ENCODE data around the gene TET2. TPM values are rescaled to one million over a fixed set of nuclear protein-coding genes. Genes with fewer than 3 reads are reported as not detected.
A peak's percentile ranks its signal among the peaks of the same experiment; 100 is the strongest.

The TET2 gene
- 20.9 TPM for total RNA-seq

DNA sequence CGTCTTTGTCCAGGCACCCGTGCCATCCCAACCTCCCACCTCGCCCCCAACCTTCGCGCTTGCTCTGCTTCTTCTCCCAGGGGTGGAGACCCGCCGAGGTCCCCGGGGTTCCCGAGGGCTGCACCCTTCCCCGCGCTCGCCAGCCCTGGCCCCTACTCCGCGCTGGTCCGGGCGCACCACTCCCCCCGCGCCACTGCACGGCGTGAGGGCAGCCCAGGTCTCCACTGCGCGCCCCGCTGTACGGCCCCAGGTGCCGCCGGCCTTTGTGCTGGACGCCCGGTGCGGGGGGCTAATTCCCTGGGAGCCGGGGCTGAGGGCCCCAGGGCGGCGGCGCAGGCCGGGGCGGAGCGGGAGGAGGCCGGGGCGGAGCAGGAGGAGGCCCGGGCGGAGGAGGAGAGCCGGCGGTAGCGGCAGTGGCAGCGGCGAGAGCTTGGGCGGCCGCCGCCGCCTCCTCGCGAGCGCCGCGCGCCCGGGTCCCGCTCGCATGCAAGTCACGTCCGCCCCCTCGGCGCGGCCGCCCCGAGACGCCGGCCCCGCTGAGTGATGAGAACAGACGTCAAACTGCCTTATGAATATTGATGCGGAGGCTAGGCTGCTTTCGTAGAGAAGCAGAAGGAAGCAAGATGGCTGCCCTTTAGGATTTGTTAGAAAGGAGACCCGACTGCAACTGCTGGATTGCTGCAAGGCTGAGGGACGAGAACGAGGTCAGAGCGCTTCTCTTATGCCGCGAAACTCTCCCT is at the start of gene TET2:
Gene TET2, plus strand, starts transcription at position 601 of the 740 bp plus-strand sequence. CDS start 87,067 bp downstream, outside the sequence.
- H3K9ac ChIP-seq (ENCODE audit: low read depth in 1 of 3, low read length in 3 of 3): peak within 1 kb of the TSS; percentile 96 to 100 (median 97)
- peaks cover 3 to 16% (median 13%) of the 10 kb centered on the region in 3 donors for H3K4me1 ChIP-seq (ENCODE audit: control insufficient read depth in 3 of 3, insufficient read depth in 3 of 3, low read length in 3 of 3)
- peak within 1 kb of the TSS; percentile 89 for H3K27ac ChIP-seq (ENCODE audit: low read depth, low read length)

GRCh38 chr4:105102016-105102415 is 44.7 kb upstream of the TET2 start:
- H3K4me3 ChIP-seq (ENCODE audit: low read length in 3 of 3): no peak overlapping the region
- peaks cover 0 to 4% (median 2%) of the 10 kb centered on the region in 3 donors for H3K4me1 ChIP-seq (ENCODE audit: control insufficient read depth in 3 of 3, insufficient read depth in 3 of 3, low read length in 3 of 3)
- no peak overlapping the region for H3K9ac ChIP-seq (ENCODE audit: low read depth in 1 of 3, low read length in 3 of 3)
- no peaks in the 10 kb centered on the region for H3K27me3 ChIP-seq (ENCODE audit: control insufficient read depth in 3 of 3, insufficient read depth in 3 of 3, low read length in 3 of 3)
- no peaks in the 10 kb centered on the region for H3K9me3 ChIP-seq (ENCODE audit: control insufficient read depth in 3 of 3, low read length in 3 of 3)
- H3K36me3 ChIP-seq (ENCODE audit: control insufficient read depth in 3 of 3, insufficient read depth in 3 of 3, low read length in 3 of 3): no peaks in the 10 kb centered on the region
- no peak overlapping the region for H3K27ac ChIP-seq (ENCODE audit: low read depth, low read length)

More for the DNA sequence above, at the start of gene TET2:
- Histone ChIP-seq H3K27me3 (ENCODE audit: control insufficient read depth in 3 of 3, insufficient read depth in 3 of 3, low read length in 3 of 3) (no peaks in the 10 kb centered on the region), H3K36me3 (ENCODE audit: control insufficient read depth in 3 of 3, insufficient read depth in 3 of 3, low read length in 3 of 3) (no peaks in the 10 kb centered on the region), H3K4me3 (ENCODE audit: low read length in 3 of 3) (peak within 1 kb of the TSS; percentile 95 to 100 (median 97)), H3K9me3 (ENCODE audit: control insufficient read depth in 3 of 3, low read length in 3 of 3) (no peaks in the 10 kb centered on the region)

- no peaks in the 10 kb centered on the region for H3K27me3 ChIP-seq (ENCODE audit: control insufficient read depth in 3 of 3, insufficient read depth in 3 of 3, low read length in 3 of 3)
- H3K4me3 ChIP-seq (ENCODE audit: low read length in 3 of 3): no peak overlapping the region
- H3K9me3 ChIP-seq (ENCODE audit: control insufficient read depth in 3 of 3, low read length in 3 of 3): no peaks in the 10 kb centered on the region
- H3K4me1 ChIP-seq (ENCODE audit: control insufficient read depth in 3 of 3, insufficient read depth in 3 of 3, low read length in 3 of 3): peaks cover 0 to 5% (median 2%) of the 10 kb centered on the region in 3 donors
- H3K36me3 ChIP-seq (ENCODE audit: control insufficient read depth in 3 of 3, insufficient read depth in 3 of 3, low read length in 3 of 3): no peaks in the 10 kb centered on the region
- H3K9ac ChIP-seq (ENCODE audit: low read depth in 1 of 3, low read length in 3 of 3): no peak overlapping the region
- H3K27ac ChIP-seq (ENCODE audit: low read depth, low read length): no peak overlapping the region
Measured at GRCh38 chr4:105106426-105106825, 40.2 kb upstream of the TET2 start.

DNA sequence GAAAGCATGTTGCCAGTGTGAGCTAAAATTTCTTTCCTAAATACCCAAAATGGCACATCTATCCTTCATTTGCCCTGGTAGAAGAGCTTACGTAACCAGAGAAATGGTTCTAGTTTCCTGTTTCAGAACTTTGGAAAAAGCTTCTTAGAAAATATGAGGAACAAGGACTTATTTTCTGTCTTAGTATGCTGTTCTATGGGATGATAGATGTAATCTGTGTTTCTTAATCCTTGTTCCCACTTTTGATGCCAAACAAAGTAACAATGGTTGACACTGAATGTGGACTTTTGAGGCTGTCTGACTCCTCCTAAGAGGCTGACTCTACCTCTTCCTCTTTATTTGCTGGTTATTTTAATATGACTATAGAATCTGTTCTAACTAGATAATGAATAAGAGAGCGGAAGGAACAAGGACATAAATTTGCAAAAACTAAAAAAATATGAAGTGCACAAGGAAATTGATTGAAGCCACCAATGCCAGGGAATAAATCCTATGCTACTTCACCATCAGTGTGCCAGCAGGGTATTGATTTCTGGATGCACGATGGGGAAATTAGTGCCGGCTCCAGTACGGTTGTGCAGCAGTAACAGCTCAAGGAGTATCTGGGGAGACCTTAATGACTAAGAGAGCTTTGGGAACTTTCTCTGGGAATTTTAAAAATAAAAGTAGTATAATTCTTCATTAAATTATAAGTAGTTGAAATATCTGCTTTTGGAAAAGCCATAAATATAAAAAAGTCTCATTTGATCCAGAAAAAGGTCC is 39.4 kb upstream of the TET2 start:
- H3K36me3 ChIP-seq (ENCODE audit: control insufficient read depth in 3 of 3, insufficient read depth in 3 of 3, low read length in 3 of 3): no peaks in the 10 kb centered on the region
- no peaks in the 10 kb centered on the region for H3K27me3 ChIP-seq (ENCODE audit: control insufficient read depth in 3 of 3, insufficient read depth in 3 of 3, low read length in 3 of 3)
- peaks cover 0 to 5% (median 2%) of the 10 kb centered on the region in 3 donors for H3K4me1 ChIP-seq (ENCODE audit: control insufficient read depth in 3 of 3, insufficient read depth in 3 of 3, low read length in 3 of 3)
- H3K9ac ChIP-seq (ENCODE audit: low read depth in 1 of 3, low read length in 3 of 3): no peak overlapping the region
- no peak overlapping the region for H3K27ac ChIP-seq (ENCODE audit: low read depth, low read length)
- H3K9me3 ChIP-seq (ENCODE audit: control insufficient read depth in 3 of 3, low read length in 3 of 3): no peaks in the 10 kb centered on the region
- no peak overlapping the region for H3K4me3 ChIP-seq (ENCODE audit: low read length in 3 of 3)

DNA sequence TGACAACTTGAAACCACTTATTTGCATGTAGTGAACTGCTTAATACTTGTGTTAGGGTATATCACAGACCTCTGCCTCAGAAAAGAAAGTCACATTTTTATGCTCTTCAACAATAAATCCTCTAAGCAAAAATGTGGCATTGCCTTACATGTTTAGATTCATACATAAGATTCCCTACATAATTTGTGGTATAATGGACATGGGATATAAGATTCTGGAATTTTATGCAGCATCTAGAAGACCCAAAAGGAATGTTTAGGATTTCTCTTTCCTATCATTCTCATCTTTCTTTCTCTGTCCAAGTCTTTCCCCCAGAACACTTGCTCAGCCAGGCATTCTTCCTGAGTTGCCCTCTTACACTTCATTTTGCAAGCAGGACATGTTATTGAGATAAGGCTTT is 37.7 kb upstream of the TET2 start:
- Histone ChIP-seq H3K27me3 (ENCODE audit: control insufficient read depth in 3 of 3, insufficient read depth in 3 of 3, low read length in 3 of 3) (no peaks in the 10 kb centered on the region), H3K4me1 (ENCODE audit: control insufficient read depth in 3 of 3, insufficient read depth in 3 of 3, low read length in 3 of 3) (peaks cover 0 to 5% (median 2%) of the 10 kb centered on the region in 3 donors), H3K4me3 (ENCODE audit: low read length in 3 of 3) (no peak overlapping the region), H3K27ac (ENCODE audit: low read depth, low read length) (no peak overlapping the region), H3K9me3 (ENCODE audit: control insufficient read depth in 3 of 3, low read length in 3 of 3) (no peaks in the 10 kb centered on the region), H3K36me3 (ENCODE audit: control insufficient read depth in 3 of 3, insufficient read depth in 3 of 3, low read length in 3 of 3) (no peaks in the 10 kb centered on the region), H3K9ac (ENCODE audit: low read depth in 1 of 3, low read length in 3 of 3) (no peak overlapping the region)

GRCh38 chr4:105112274-105112673 is 34.4 kb upstream of the TET2 start:
- Histone ChIP-seq H3K9me3 (ENCODE audit: control insufficient read depth in 3 of 3, low read length in 3 of 3) (no peaks in the 10 kb centered on the region), H3K4me1 (ENCODE audit: control insufficient read depth in 3 of 3, insufficient read depth in 3 of 3, low read length in 3 of 3) (no peaks in the 10 kb centered on the region), H3K27me3 (ENCODE audit: control insufficient read depth in 3 of 3, insufficient read depth in 3 of 3, low read length in 3 of 3) (no peaks in the 10 kb centered on the region), H3K4me3 (ENCODE audit: low read length in 3 of 3) (no peak overlapping the region), H3K27ac (ENCODE audit: low read depth, low read length) (no peak overlapping the region), H3K9ac (ENCODE audit: low read depth in 1 of 3, low read length in 3 of 3) (no peak overlapping the region), H3K36me3 (ENCODE audit: control insufficient read depth in 3 of 3, insufficient read depth in 3 of 3, low read length in 3 of 3) (no peaks in the 10 kb centered on the region)

DNA sequence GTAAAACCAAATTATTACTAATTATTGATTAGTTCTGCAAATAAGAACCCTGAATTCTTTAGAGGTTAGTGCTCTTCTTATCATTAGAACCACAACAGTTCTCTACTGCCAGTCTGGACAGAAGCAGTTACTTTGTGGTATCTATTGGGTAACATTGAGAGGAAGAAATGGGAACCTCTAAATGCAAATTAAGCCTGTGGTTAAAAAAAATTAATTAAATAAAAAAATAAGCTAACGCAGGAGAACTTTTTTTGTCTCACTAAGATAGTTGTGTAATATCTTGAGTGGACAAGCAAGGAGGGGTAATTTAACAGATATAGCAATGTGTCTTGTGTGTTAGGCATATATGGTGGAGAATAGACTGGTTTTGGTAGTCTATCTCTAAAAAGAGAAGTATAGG is 32.9 kb upstream of the TET2 start:
- Histone ChIP-seq H3K4me1 (ENCODE audit: control insufficient read depth in 3 of 3, insufficient read depth in 3 of 3, low read length in 3 of 3) (no peaks in the 10 kb centered on the region), H3K27ac (ENCODE audit: low read depth, low read length) (no peak overlapping the region), H3K27me3 (ENCODE audit: control insufficient read depth in 3 of 3, insufficient read depth in 3 of 3, low read length in 3 of 3) (no peaks in the 10 kb centered on the region), H3K4me3 (ENCODE audit: low read length in 3 of 3) (no peak overlapping the region), H3K36me3 (ENCODE audit: control insufficient read depth in 3 of 3, insufficient read depth in 3 of 3, low read length in 3 of 3) (no peaks in the 10 kb centered on the region), H3K9me3 (ENCODE audit: control insufficient read depth in 3 of 3, low read length in 3 of 3) (no peaks in the 10 kb centered on the region), H3K9ac (ENCODE audit: low read depth in 1 of 3, low read length in 3 of 3) (no peak overlapping the region)

GRCh38 chr4:105116616-105117319 is 29.9 kb upstream of the TET2 start:
- no peaks in the 10 kb centered on the region for H3K4me1 ChIP-seq (ENCODE audit: control insufficient read depth in 3 of 3, insufficient read depth in 3 of 3, low read length in 3 of 3)
- no peak overlapping the region for H3K4me3 ChIP-seq (ENCODE audit: low read length in 3 of 3)
- H3K27ac ChIP-seq (ENCODE audit: low read depth, low read length): no peak overlapping the region
- H3K36me3 ChIP-seq (ENCODE audit: control insufficient read depth in 3 of 3, insufficient read depth in 3 of 3, low read length in 3 of 3): no peaks in the 10 kb centered on the region
- no peaks in the 10 kb centered on the region for H3K9me3 ChIP-seq (ENCODE audit: control insufficient read depth in 3 of 3, low read length in 3 of 3)
- no peak overlapping the region for H3K9ac ChIP-seq (ENCODE audit: low read depth in 1 of 3, low read length in 3 of 3)
- H3K27me3 ChIP-seq (ENCODE audit: control insufficient read depth in 3 of 3, insufficient read depth in 3 of 3, low read length in 3 of 3): no peaks in the 10 kb centered on the region

DNA sequence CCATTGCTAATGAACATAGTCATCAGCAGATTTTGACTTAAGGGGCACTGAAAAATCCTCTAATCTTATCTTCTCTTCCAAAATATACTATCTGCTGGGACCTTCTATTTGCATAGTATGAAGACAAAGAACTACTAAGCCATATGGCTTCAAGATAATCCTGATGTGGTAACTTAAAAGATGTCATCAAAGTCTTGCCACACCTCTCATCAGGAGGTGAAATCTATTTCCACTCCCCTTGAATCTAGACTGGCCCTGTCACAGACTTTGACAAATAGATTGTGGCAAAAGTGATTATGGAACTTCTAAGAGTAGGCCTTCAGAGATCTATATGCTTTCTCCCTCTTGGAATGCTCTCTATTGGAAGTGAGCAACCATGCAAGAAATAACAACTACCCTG is 27.3 kb upstream of the TET2 start:
- Histone ChIP-seq H3K4me1 (ENCODE audit: control insufficient read depth in 3 of 3, insufficient read depth in 3 of 3, low read length in 3 of 3) (no peaks in the 10 kb centered on the region), H3K9me3 (ENCODE audit: control insufficient read depth in 3 of 3, low read length in 3 of 3) (no peaks in the 10 kb centered on the region), H3K4me3 (ENCODE audit: low read length in 3 of 3) (no peak overlapping the region)

DNA sequence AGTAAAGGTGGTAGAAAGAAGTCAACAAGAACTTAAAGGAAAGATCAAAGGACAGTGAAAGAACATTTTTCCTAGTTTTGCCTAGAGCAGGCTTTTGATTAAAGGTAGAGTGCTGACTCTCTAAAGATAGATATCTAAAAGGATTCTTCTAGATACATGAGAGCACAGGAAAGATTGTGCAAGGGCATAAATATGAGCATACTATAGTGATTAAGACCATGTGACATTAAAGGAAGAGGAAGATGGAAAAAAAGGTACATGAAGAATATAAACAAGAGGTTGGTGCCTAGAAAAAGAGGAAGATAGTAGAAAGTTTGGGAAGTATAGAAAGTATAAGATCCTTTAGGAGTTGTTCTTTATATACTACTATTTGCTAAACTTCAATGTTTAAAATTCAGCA is 26.1 kb upstream of the TET2 start:
- H3K27me3 ChIP-seq (ENCODE audit: control insufficient read depth in 3 of 3, insufficient read depth in 3 of 3, low read length in 3 of 3): no peaks in the 10 kb centered on the region
- H3K27ac ChIP-seq (ENCODE audit: low read depth, low read length): no peak overlapping the region
- H3K9ac ChIP-seq (ENCODE audit: low read depth in 1 of 3, low read length in 3 of 3): no peak overlapping the region
- H3K4me3 ChIP-seq (ENCODE audit: low read length in 3 of 3): no peak overlapping the region
- H3K36me3 ChIP-seq (ENCODE audit: control insufficient read depth in 3 of 3, insufficient read depth in 3 of 3, low read length in 3 of 3): no peaks in the 10 kb centered on the region
- H3K4me1 ChIP-seq (ENCODE audit: control insufficient read depth in 3 of 3, insufficient read depth in 3 of 3, low read length in 3 of 3): no peaks in the 10 kb centered on the region
- H3K9me3 ChIP-seq (ENCODE audit: control insufficient read depth in 3 of 3, low read length in 3 of 3): no peaks in the 10 kb centered on the region

More for the DNA sequence above, 27.3 kb upstream of the TET2 start:
- Histone ChIP-seq H3K27me3 (ENCODE audit: control insufficient read depth in 3 of 3, insufficient read depth in 3 of 3, low read length in 3 of 3) (no peaks in the 10 kb centered on the region), H3K9ac (ENCODE audit: low read depth in 1 of 3, low read length in 3 of 3) (no peak overlapping the region), H3K36me3 (ENCODE audit: control insufficient read depth in 3 of 3, insufficient read depth in 3 of 3, low read length in 3 of 3) (no peaks in the 10 kb centered on the region), H3K27ac (ENCODE audit: low read depth, low read length) (no peak overlapping the region)

All from skeletal muscle tissue (tissue), 4 donors.